HCT116 (cell line): ENCODE results near the gene MED13L. TPM values are rescaled to one million over a fixed set of nuclear protein-coding genes. Genes with fewer than 3 reads are reported as not detected.

ENCODE experiments used
- ATAC-seq: fragments of 200-7000 bp; cut with Tn5 transposase; 2 replicates; pipeline ENCODE4 v1.9.1; 2020; ENCODE audit warnings: mild to moderate bottlenecking, moderate library complexity
- BruUV-seq: library from RNA; stranded (reverse); fragments of 400-500 nt; replicated peaks from 2 replicates; lab custom pipeline; 2021; lab: Mats Ljungman, UMichigan
- CTCF ChIA-PET: fragments of 300-600 bp; sonication (Branson Sonifier 250); formaldehyde crosslinking; loops from one replicate; lab custom pipeline; 2021; ENCODE audit warnings: antibody characterized with exemption; lab: Charles Lee
- POLR2A ChIA-PET: fragments of 300-600, 350-600 bp; sonication (Branson Sonifier 250); formaldehyde crosslinking; loops from one replicate; lab custom pipeline; 2021; ENCODE audit warnings: antibody characterized with exemption; lab: Charles Lee
- RAD21 ChIA-PET, 2 experiments: fragments of 300-600 bp; sonication (Branson Sonifier 250); formaldehyde crosslinking; loops; one replicate each; lab custom pipeline; 2023; ENCODE audit warnings: low total read pairs in 2 of 2; ENCODE audit not compliant: uncharacterized antibody in 2 of 2, unreplicated experiment in 2 of 2, low non-redundant PET in 1 of 2; lab: Charles Lee
- DNase-seq: peaks from one replicate; pipeline ENCODE4 v3.0.0-alpha.2; 2010; ENCODE audit warnings: low read depth, low spot score
- H2AFZ ChIP-seq: fragments of 200-600 bp; shearing (Covaris generic), sonication (generic); 2 replicates; pipeline ENCODE4 v1.6.1; 2017; ENCODE audit warnings: low read depth, mixed run types, mixed read lengths, antibody characterized with exemption, low read length; ENCODE audit not compliant: poor library complexity, severe bottlenecking
- H3K27ac ChIP-seq: 2 replicates; pipeline ENCODE4 v1.5.1; 2012; ENCODE audit warnings: low read depth, low read length
- H3K27me3 ChIP-seq: fragments of 200-600 bp; sonication (generic); 2 replicates; pipeline ENCODE4 v1.6.1; 2016; ENCODE audit warnings: mixed run types, low read length, mixed read lengths; ENCODE audit not compliant: insufficient read depth
- H3K36me3 ChIP-seq, 2 experiments: fragments of 200-500 bp in 1 of 2; fragments of 200-600 bp in 1 of 2; sonication (Bioruptor generic) in 1 of 2; sonication (generic) in 1 of 2; 2 replicates each; pipeline versions ENCODE4 v1.5.1 to v1.6.1; 2014 to 2016; ENCODE audit warnings: low read length in 2 of 2, inconsistent platforms in 1 of 2, mixed read lengths in 1 of 2, mixed run types in 1 of 2; ENCODE audit not compliant: insufficient read depth in 2 of 2, control insufficient read depth in 1 of 2
- H3K4me1 ChIP-seq, 2 experiments: fragments of 200-600 bp in 1 of 2; sonication (generic) in 1 of 2; 2 replicates each; pipeline versions ENCODE4 v1.5.1 to v1.6.1; 2012 to 2017; ENCODE audit warnings: low read length in 2 of 2, inconsistent platforms in 1 of 2, mild to moderate bottlenecking in 1 of 2, mixed read lengths in 1 of 2, mixed run types in 1 of 2, moderate library complexity in 1 of 2; ENCODE audit not compliant: insufficient read depth in 2 of 2, control insufficient read depth in 1 of 2
- H3K4me2 ChIP-seq: fragments of 200-600 bp; sonication (generic); 2 replicates; pipeline ENCODE4 v1.6.1; 2017; ENCODE audit warnings: mixed run types, low read length, mixed read lengths
- H3K4me3 ChIP-seq, 2 experiments: fragments of 200-600 bp in 1 of 2; sonication (generic) in 1 of 2; replicated peaks in 1 of 2; 2 replicates each; pipeline ENCODE4 v1.5.1; 2011 to 2016; ENCODE audit warnings: low read length in 2 of 2, control low read depth in 1 of 2, low read depth in 1 of 2, mild to moderate bottlenecking in 1 of 2, mixed read lengths in 1 of 2, mixed run types in 1 of 2
- H3K79me2 ChIP-seq: fragments of 200-600 bp; sonication (generic); 2 replicates; pipeline ENCODE4 v1.6.1; 2017; ENCODE audit warnings: mild to moderate bottlenecking, mixed run types, low read length, moderate library complexity, mixed read lengths; ENCODE audit not compliant: insufficient read depth
- H3K9ac ChIP-seq: fragments of 200-600 bp; sonication (generic); 2 replicates; pipeline ENCODE4 v1.6.1; 2016; ENCODE audit warnings: low read length, mixed read lengths
- H3K9me2 ChIP-seq: fragments of 200-600 bp; sonication (generic), shearing (Covaris generic); 2 replicates; pipeline ENCODE4 v1.6.1; 2017; ENCODE audit warnings: mixed run types, mild to moderate bottlenecking, moderate library complexity; ENCODE audit not compliant: insufficient read depth
- H3K9me3 ChIP-seq, 2 experiments: fragments of 200-500 bp in 1 of 2; fragments of 200-600 bp in 1 of 2; sonication (Bioruptor generic) in 1 of 2; sonication (generic) in 1 of 2; 2 replicates each; pipeline ENCODE4 v1.6.1; 2014 to 2017; ENCODE audit warnings: low read length in 2 of 2, mixed read lengths in 2 of 2, inconsistent platforms in 1 of 2, low read depth in 1 of 2, mild to moderate bottlenecking in 1 of 2, mixed run types in 1 of 2, moderate library complexity in 1 of 2; ENCODE audit not compliant: control insufficient read depth in 1 of 2, insufficient read depth in 1 of 2
- H4K20me1 ChIP-seq: fragments of 200-600 bp; sonication (generic), shearing (Covaris generic); 2 replicates; pipeline ENCODE4 v1.6.1; 2017; ENCODE audit warnings: mixed run types, mild to moderate bottlenecking, moderate library complexity; ENCODE audit not compliant: insufficient read depth
- ATF3 ChIP-seq: IDR thresholded peaks from 2 replicates; pipeline ENCODE4 v1.6.1; 2012
- CEBPB ChIP-seq: IDR thresholded peaks from 2 replicates; pipeline ENCODE4 v1.6.1; 2012; ENCODE audit warnings: low read depth
- CTCF ChIP-seq, 3 experiments: fragments of 200-600 bp in 1 of 3; sonication (generic) in 1 of 3; IDR thresholded peaks in 2 of 3; conservative IDR thresholded peaks in 1 of 3; 2 replicates each; pipeline ENCODE4 v1.5.1; 2012 to 2017; ENCODE audit warnings: low read depth in 2 of 3, low read length in 2 of 3, antibody characterized with exemption in 1 of 3, borderline replicate concordance in 1 of 3, control low read depth in 1 of 3, mild to moderate bottlenecking in 1 of 3, mixed read lengths in 1 of 3, mixed run types in 1 of 3, moderate library complexity in 1 of 3; ENCODE audit not compliant: insufficient read depth in 1 of 3
- EZH2 ChIP-seq: fragments of 200-600 bp; sonication (generic); IDR thresholded peaks from 2 replicates; pipeline ENCODE4 v1.6.1; 2017; ENCODE audit warnings: antibody characterized with exemption, mixed run types
- JUND ChIP-seq: IDR thresholded peaks from 2 replicates; pipeline ENCODE4 v1.6.1; 2012
- RAD21 ChIP-seq: IDR thresholded peaks from 2 replicates; pipeline ENCODE4 v1.6.1; 2012; ENCODE audit warnings: low read depth, mild to moderate bottlenecking
- REST ChIP-seq: IDR thresholded peaks from 2 replicates; pipeline ENCODE4 v1.6.1; 2012; ENCODE audit warnings: low read depth
- SP1 ChIP-seq: IDR thresholded peaks from 2 replicates; pipeline ENCODE4 v1.6.1; 2012; ENCODE audit warnings: low read depth
- ZFX ChIP-seq: fragments of 450-650 bp; IDR thresholded peaks from 2 replicates; pipeline ENCODE4 v1.6.1; 2017
- ZNF274 ChIP-seq: fragments of 200-500 bp; sonication (Bioruptor generic); IDR thresholded peaks from 2 replicates; pipeline ENCODE4 v1.6.1; 2014; ENCODE audit warnings: mild to moderate bottlenecking, low read depth, low read length, inconsistent platforms
- intact Hi-C: fragments of 100-400 bp; cut with micrococcal nuclease; formaldehyde crosslinking; loops from 2 replicates; pipeline ENCODE4 v1.10.0; 2022
- total RNA-seq: library from RNA; stranded (reverse); gene quantifications from one replicate; pipeline ENCODE4 v1.2.1, GENCODE V29; 2021; ENCODE audit not compliant: unreplicated experiment
- TF ChIP-seq, protein P1 (sequence below): IDR thresholded peaks from 2 replicates; pipeline ENCODE4 v1.6.1; 2011; ENCODE audit warnings: mild to moderate bottlenecking, low read length, moderate library complexity; ENCODE audit not compliant: insufficient replicate concordance; ENCODE audit errors: extremely low read depth

MED13L gene
- total RNA-seq, 1 experiment from 2014 or later, result 176 TPM

- no peaks in the 10 kb centered on the region for H4K20me1 ChIP-seq
- peaks cover under 1% of the 10 kb centered on the region in 2 experiments; a peak in 3 of 4 replicates for H3K4me1 ChIP-seq
- no peak overlapping the region for H3K4me3 ChIP-seq
- POLR2A ChIA-PET, result no interaction called here
- H3K27ac ChIP-seq, result no peak overlapping the region
- H3K79me2 ChIP-seq, result no peaks in the 10 kb centered on the region
- RAD21 ChIA-PET, result no interaction called here
- no TSS peak for BruUV-seq
- no peak overlapping the region for H3K4me2 ChIP-seq
- H2AFZ ChIP-seq, result no peak overlapping the region
- TF ChIP-seq JUND, result no peak
- TF ChIP-seq ATF3, result no peak
- TF ChIP-seq ZFX, result no peak
- TF ChIP-seq REST, result no peak
- no peak for TF ChIP-seq CEBPB
- TF ChIP-seq RAD21, result no peak
- no peak for TF ChIP-seq SP1
- TF ChIP-seq, protein P1, sequence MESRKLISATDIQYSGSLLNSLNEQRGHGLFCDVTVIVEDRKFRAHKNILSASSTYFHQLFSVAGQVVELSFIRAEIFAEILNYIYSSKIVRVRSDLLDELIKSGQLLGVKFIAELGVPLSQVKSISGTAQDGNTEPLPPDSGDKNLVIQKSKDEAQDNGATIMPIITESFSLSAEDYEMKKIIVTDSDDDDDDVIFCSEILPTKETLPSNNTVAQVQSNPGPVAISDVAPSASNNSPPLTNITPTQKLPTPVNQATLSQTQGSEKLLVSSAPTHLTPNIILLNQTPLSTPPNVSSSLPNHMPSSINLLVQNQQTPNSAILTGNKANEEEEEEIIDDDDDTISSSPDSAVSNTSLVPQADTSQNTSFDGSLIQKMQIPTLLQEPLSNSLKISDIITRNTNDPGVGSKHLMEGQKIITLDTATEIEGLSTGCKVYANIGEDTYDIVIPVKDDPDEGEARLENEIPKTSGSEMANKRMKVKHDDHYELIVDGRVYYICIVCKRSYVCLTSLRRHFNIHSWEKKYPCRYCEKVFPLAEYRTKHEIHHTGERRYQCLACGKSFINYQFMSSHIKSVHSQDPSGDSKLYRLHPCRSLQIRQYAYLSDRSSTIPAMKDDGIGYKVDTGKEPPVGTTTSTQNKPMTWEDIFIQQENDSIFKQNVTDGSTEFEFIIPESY, result no peak
- no peak for TF ChIP-seq ZNF274
- no peak for TF ChIP-seq EZH2
- no peak for TF ChIP-seq CTCF (IDR thresholded peaks at IDR 0.05 in 2 of 3, conservative IDR thresholded peaks at IDR 0.05 in 1 of 3; ENCODE audit: borderline replicate concordance in 1 of 3, insufficient read depth in 1 of 3, low read depth in 2 of 3, low read length in 2 of 3)
- H3K9ac ChIP-seq, result no peak overlapping the region
- ATAC-seq (no peak), DNase-seq (no peak)
- CTCF ChIA-PET, result no interaction called here
- no peaks in the 10 kb centered on the region for H3K9me3 ChIP-seq
- no peaks in the 10 kb centered on the region for H3K27me3 ChIP-seq
- H3K36me3 ChIP-seq, result no peaks in the 10 kb centered on the region
- no peaks in the 10 kb centered on the region for H3K9me2 ChIP-seq
- intact Hi-C loops, result no loop called here
These were observed 16.4 kb upstream of the MED13L start for GRCh38 chr12:116293687-116294453.
